ENCODE measurements around the gene TARDBP. TPM values are rescaled to one million over a fixed set of nuclear protein-coding genes. Genes with fewer than 3 reads are reported as not detected.

The TARDBP gene
- polyA plus RNA-seq, 3 donors = 49.4 to 79.5 (median 61.4) TPM

DNA sequence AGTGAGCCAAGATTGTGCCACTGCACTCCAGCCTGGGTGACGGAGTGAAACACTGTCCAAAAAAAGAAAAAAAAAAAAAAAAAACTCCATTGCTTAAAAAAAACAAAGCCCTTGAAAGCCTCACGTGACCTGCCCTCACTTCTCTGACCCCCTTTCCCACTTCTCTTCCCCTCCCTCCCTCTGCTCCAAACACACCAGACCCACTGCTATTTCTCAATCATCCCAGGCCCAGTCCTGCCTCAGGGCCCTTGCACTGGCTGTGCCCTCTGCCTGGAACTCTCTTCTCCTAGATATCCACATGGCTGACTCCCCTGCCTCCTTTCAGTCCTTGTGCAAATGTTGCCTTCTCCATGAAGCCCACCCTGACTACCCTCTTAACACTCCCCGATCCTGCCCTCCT lies 45.4 kb upstream of the TARDBP start:
- Mint-ChIP-seq H3K9me3 (peaks cover 0 to 3% (median 1%) of the 10 kb centered on the region in 7 donors), H3K27ac (peak overlapping the region; percentile 0 to 98 (median 97)), H3K4me3 (no peak overlapping the region), H3K27me3 (ENCODE audit: low read depth in 3 of 3) (peaks cover 0 to 2% (median under 1%) of the 10 kb centered on the region in 3 donors), H3K4me1 (peaks cover 55% of the 10 kb centered on the region), H3K36me3 (no peaks in the 10 kb centered on the region)
- Histone ChIP-seq H3K9ac (ENCODE audit: insufficient read depth, low read length, poor library complexity, severe bottlenecking) (no peak overlapping the region), H3K4me1 (ENCODE audit: control insufficient read depth in 1 of 2, insufficient read depth in 2 of 2, low read length in 2 of 2) (peaks cover 51 to 55% of the 10 kb centered on the region in 2 donors), H3K9me3 (replicated peaks in 1 of 2; ENCODE audit: control insufficient read depth in 1 of 2, insufficient read depth in 1 of 2, low read length in 2 of 2) (no peaks in the 10 kb centered on the region), H2AFZ (ENCODE audit: insufficient read depth, low read depth, low read length, poor library complexity, severe bottlenecking) (peak overlapping the region; percentile 36), H3K27me3 (ENCODE audit: control insufficient read depth in 2 of 2, insufficient read depth in 2 of 2, low read length in 2 of 2) (no peaks in the 10 kb centered on the region), H3K4me2 (replicated peaks; ENCODE audit: extremely low read depth, low read length, poor library complexity, severe bottlenecking) (no peak overlapping the region), H3K36me3 (replicated peaks in 1 of 2; ENCODE audit: control insufficient read depth in 1 of 2, insufficient read depth in 2 of 2, low read length in 2 of 2) (no peaks in the 10 kb centered on the region), H3K27ac (ENCODE audit: low read depth in 1 of 2, low read length in 2 of 2) (peak overlapping the region; percentile 77 to 80), H3K4me3 (replicated peaks in 1 of 3; ENCODE audit: low read depth in 2 of 3, low read length in 3 of 3) (no peak overlapping the region), H3K79me2 (ENCODE audit: insufficient read depth, low read length) (no peaks in the 10 kb centered on the region), H4K20me1 (ENCODE audit: insufficient read depth, low read length) (no peaks in the 10 kb centered on the region)
- DNase-seq = peak in 1 of 3 donors; percentile 27
- WGBS (ENCODE audit: insufficient coverage) = 10% methylated on average over 1 of the region's 3 CpGs
- intact Hi-C loops (cut with micrococcal nuclease) = no loop called here
- TF ChIP-seq, protein P1, sequence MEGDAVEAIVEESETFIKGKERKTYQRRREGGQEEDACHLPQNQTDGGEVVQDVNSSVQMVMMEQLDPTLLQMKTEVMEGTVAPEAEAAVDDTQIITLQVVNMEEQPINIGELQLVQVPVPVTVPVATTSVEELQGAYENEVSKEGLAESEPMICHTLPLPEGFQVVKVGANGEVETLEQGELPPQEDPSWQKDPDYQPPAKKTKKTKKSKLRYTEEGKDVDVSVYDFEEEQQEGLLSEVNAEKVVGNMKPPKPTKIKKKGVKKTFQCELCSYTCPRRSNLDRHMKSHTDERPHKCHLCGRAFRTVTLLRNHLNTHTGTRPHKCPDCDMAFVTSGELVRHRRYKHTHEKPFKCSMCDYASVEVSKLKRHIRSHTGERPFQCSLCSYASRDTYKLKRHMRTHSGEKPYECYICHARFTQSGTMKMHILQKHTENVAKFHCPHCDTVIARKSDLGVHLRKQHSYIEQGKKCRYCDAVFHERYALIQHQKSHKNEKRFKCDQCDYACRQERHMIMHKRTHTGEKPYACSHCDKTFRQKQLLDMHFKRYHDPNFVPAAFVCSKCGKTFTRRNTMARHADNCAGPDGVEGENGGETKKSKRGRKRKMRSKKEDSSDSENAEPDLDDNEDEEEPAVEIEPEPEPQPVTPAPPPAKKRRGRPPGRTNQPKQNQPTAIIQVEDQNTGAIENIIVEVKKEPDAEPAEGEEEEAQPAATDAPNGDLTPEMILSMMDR (IDR thresholded peaks at IDR 0.05) = no peak

DNA sequence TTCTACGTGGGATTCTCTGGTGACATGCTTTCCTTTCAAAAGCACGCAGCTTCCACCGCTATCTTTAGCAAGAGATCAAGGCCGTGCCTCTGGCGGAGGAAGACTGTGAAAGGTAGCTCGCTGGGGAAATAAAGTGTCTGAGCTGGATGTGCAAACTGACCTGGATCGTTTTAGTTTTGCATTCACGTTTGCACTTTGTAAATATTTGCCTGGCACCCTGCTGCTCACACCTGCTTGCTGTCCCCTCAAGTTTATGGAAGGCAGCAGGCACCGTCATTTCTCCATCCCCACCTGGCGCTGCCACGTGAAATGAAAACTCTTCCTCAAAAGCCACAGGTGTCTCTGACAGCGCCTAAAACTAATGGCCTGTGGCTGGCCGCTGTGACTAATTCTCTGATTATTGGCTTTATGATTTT lies 44.0 kb upstream of the TARDBP start:
- no peak overlapping the region for H3K27ac ChIP-seq (ENCODE audit: low read depth in 1 of 2, low read length in 2 of 2)
- no peak overlapping the region for H3K27ac Mint-ChIP-seq
- intact Hi-C loops (cut with micrococcal nuclease) = no loop called here
- H3K4me3 Mint-ChIP-seq = peak overlapping the region in 1 of 2 donors; percentile 7
- no peak overlapping the region for H3K4me2 ChIP-seq (replicated peaks; ENCODE audit: extremely low read depth, low read length, poor library complexity, severe bottlenecking)
- peaks cover 51 to 55% of the 10 kb centered on the region in 2 donors for H3K4me1 ChIP-seq (ENCODE audit: control insufficient read depth in 1 of 2, insufficient read depth in 2 of 2, low read length in 2 of 2)
- peaks cover 55% of the 10 kb centered on the region for H3K4me1 Mint-ChIP-seq
- peaks cover 2 to 3% (median 2%) of the 10 kb centered on the region in 3 donors for H3K27me3 Mint-ChIP-seq (ENCODE audit: low read depth in 3 of 3)
- WGBS (ENCODE audit: insufficient coverage) = 81% methylated on average over 9 of the region's 13 CpGs
- no peaks in the 10 kb centered on the region for H3K36me3 ChIP-seq (replicated peaks in 1 of 2; ENCODE audit: control insufficient read depth in 1 of 2, insufficient read depth in 2 of 2, low read length in 2 of 2)
- no peaks in the 10 kb centered on the region for H3K9me3 ChIP-seq (replicated peaks in 1 of 2; ENCODE audit: control insufficient read depth in 1 of 2, insufficient read depth in 1 of 2, low read length in 2 of 2)
- no peaks in the 10 kb centered on the region for H4K20me1 ChIP-seq (ENCODE audit: insufficient read depth, low read length)
- H3K9me3 Mint-ChIP-seq = peaks cover 0 to 3% (median 1%) of the 10 kb centered on the region in 7 donors
- H3K79me2 ChIP-seq (ENCODE audit: insufficient read depth, low read length) = no peaks in the 10 kb centered on the region
- no peak overlapping the region for H3K4me3 ChIP-seq (replicated peaks in 1 of 3; ENCODE audit: low read depth in 2 of 3, low read length in 3 of 3)
- DNase-seq = no peak
- H2AFZ ChIP-seq (ENCODE audit: insufficient read depth, low read depth, low read length, poor library complexity, severe bottlenecking) = no peak overlapping the region
- H3K9ac ChIP-seq (ENCODE audit: insufficient read depth, low read length, poor library complexity, severe bottlenecking) = no peak overlapping the region
- no peaks in the 10 kb centered on the region for H3K36me3 Mint-ChIP-seq
- no peaks in the 10 kb centered on the region for H3K27me3 ChIP-seq (ENCODE audit: control insufficient read depth in 2 of 2, insufficient read depth in 2 of 2, low read length in 2 of 2)
- TF ChIP-seq, protein P1 (IDR thresholded peaks at IDR 0.05) = no peak

Measured in CD14-positive monocyte (primary cell).